Heart left ventricle (tissue), 13 donors: ENCODE results near the gene FABP1.

Source experiments
- POLR2A ChIP-seq, 2 donors: fragments of 450-650 bp; IDR thresholded peaks; one replicate each; pipeline ENCODE4 v1.6.1; 2017; ENCODE audit warnings: antibody characterized with exemption in 2 of 2, mild to moderate bottlenecking in 2 of 2, moderate library complexity in 2 of 2
- TF ChIP-seq, protein P1 (sequence below), 12 donors: fragments of 200-600 bp; sonication (generic) in 4 of 12; IDR thresholded peaks; one replicate each; pipeline versions ENCODE4 v1.5.0 to v1.8.0; 2018 to 2022; ENCODE audit warnings: antibody characterized with exemption in 12 of 12, mild to moderate bottlenecking in 5 of 12
- donor health status: ischemic (EF 13 %, LVEDD 7.1; RV severe dilation, severe dysfunction).
- donor health status: DM: no; HTN: yes; CAD: no.
- donor health status: DM: no; HTN: no; CAD: no.
- donor health status: ischemic (EF 25% LVEDD 6.9; RV normal size, moderate dysfunction).
- donor health status: ischemic (EF 25% LVEDD 5.7; RV mildly dilated, moderate dysfunction).
- donor health status: ischemic (EF 35%, LVEDD 5.7; RV mildly dilated, moderate dysfunction).
- donor health status: nonischemic (EF 11% LVEDD 7.7; RV severe dilation, severe dysfunction).
- donor health status: DM: yes; HTN: yes; CAD: no.
- donor health status: PGD.
- donor health status: ischemic (EF 29% LVEDD 5.4; RV normal size, mild dysfunction).
- donor health status: nonischemic (EF 23%, LVEDD 6.1; RV moderate dilation, normal function).

DNA sequence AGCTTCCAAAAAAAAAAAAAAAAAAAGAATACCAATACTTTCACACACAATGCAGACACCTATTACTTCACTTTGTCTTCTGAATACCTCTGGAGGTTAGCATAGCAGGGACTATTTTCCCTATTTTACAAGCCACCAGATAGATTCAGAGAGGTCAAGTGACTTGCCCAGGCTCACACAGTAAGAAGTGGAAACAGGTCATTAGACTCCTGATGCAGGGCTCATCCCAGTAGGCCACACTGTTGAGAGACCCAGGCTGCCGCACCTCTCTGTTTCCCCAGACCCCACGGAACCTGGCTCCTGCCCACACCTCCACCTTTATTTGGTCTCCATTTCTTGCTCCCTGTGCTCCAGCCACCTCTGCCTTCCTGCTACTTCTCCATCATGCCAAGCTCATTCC, 40.8 kb downstream of the FABP1 start:
- TF ChIP-seq POLR2A (IDR thresholded peaks at IDR 0.05) = no peak
- TF ChIP-seq, protein P1, sequence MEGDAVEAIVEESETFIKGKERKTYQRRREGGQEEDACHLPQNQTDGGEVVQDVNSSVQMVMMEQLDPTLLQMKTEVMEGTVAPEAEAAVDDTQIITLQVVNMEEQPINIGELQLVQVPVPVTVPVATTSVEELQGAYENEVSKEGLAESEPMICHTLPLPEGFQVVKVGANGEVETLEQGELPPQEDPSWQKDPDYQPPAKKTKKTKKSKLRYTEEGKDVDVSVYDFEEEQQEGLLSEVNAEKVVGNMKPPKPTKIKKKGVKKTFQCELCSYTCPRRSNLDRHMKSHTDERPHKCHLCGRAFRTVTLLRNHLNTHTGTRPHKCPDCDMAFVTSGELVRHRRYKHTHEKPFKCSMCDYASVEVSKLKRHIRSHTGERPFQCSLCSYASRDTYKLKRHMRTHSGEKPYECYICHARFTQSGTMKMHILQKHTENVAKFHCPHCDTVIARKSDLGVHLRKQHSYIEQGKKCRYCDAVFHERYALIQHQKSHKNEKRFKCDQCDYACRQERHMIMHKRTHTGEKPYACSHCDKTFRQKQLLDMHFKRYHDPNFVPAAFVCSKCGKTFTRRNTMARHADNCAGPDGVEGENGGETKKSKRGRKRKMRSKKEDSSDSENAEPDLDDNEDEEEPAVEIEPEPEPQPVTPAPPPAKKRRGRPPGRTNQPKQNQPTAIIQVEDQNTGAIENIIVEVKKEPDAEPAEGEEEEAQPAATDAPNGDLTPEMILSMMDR (IDR thresholded peaks at IDR 0.05) = no peak
